SK-N-SH treated with all-trans-retinoic acid at 6 μM for 48 hours (cell line): Measurements from ENCODE around the gene CTNS.

Source experiments
- ATAC-seq: fragments of 200-7000 bp; cut with Tn5 transposase; 3 replicates; pipeline ENCODE4 v1.9.1; 2020; ENCODE audit warnings: mild to moderate bottlenecking, moderate library complexity
- ARNTL ChIP-seq: fragments of 450-650 bp; formaldehyde crosslinking; IDR thresholded peaks from 2 replicates; pipeline ENCODE4 v1.5.0; 2020; ENCODE audit warnings: low read depth, mild to moderate bottlenecking, moderate library complexity, borderline replicate concordance
- BACH2 ChIP-seq: fragments of 250-450 bp; sonication (Bioruptor Pico); IDR thresholded peaks from 2 replicates; pipeline ENCODE4 v1.9.0; 2021; ENCODE audit warnings: mild to moderate bottlenecking, borderline replicate concordance
- CSDC2 ChIP-seq: fragments of 250-450 bp; sonication (Bioruptor Pico); IDR thresholded peaks from 2 replicates; pipeline ENCODE4 v1.5.0; 2020; ENCODE audit warnings: mild to moderate bottlenecking, moderate library complexity
- ESRRG ChIP-seq: fragments of 250-450 bp; sonication (Bioruptor Pico); IDR thresholded peaks from 2 replicates; pipeline ENCODE4 v1.6.1; 2021; ENCODE audit warnings: mild to moderate bottlenecking
- GLIS3 ChIP-seq: fragments of 250-450 bp; sonication (Bioruptor Pico); IDR thresholded peaks from 2 replicates; pipeline ENCODE4 v1.5.0; 2020; ENCODE audit warnings: mild to moderate bottlenecking, moderate library complexity
- ISL1 ChIP-seq: fragments of 250-450 bp; sonication (Bioruptor Pico); IDR thresholded peaks from 2 replicates; pipeline ENCODE4 v2.1.2; 2022; ENCODE audit warnings: mild to moderate bottlenecking, moderate library complexity
- OSR1 ChIP-seq: fragments of 250-450 bp; sonication (Bioruptor Pico); IDR thresholded peaks from 2 replicates; pipeline ENCODE4 v1.8.0; 2022; ENCODE audit warnings: moderate library complexity, mild to moderate bottlenecking, inconsistent platforms
- PPARA ChIP-seq: fragments of 250-450 bp; sonication (Bioruptor Pico); IDR thresholded peaks from 2 replicates; pipeline ENCODE4 v1.5.0; 2020; ENCODE audit warnings: mild to moderate bottlenecking, borderline replicate concordance
- RARB ChIP-seq: fragments of 250-450 bp; sonication (Bioruptor Pico); IDR thresholded peaks from 2 replicates; pipeline ENCODE4 v1.8.0; 2021; ENCODE audit warnings: mild to moderate bottlenecking, moderate library complexity
- SNAI2 ChIP-seq: fragments of 250-450 bp; sonication (Bioruptor Pico); IDR thresholded peaks from 2 replicates; pipeline ENCODE4 v1.5.0; 2020; ENCODE audit warnings: mild to moderate bottlenecking, moderate library complexity
- TCF4 ChIP-seq: fragments of 250-450 bp; sonication (Bioruptor Pico); IDR thresholded peaks from 2 replicates; pipeline ENCODE4 v1.8.0; 2021; ENCODE audit warnings: mild to moderate bottlenecking, moderate library complexity, borderline replicate concordance
- TOX ChIP-seq: fragments of 250-450 bp; sonication (Bioruptor Pico); IDR thresholded peaks from 2 replicates; pipeline ENCODE4 v1.8.0; 2021; ENCODE audit warnings: mild to moderate bottlenecking, moderate library complexity, borderline replicate concordance
- ZC3H10 ChIP-seq: fragments of 250-450 bp; sonication (Bioruptor Pico); IDR thresholded peaks from 2 replicates; pipeline ENCODE4 v1.5.1; 2021; ENCODE audit warnings: mild to moderate bottlenecking, moderate library complexity
- ZFP3 ChIP-seq: fragments of 250-450 bp; sonication (Bioruptor Pico); IDR thresholded peaks from 2 replicates; pipeline ENCODE4 v1.5.0; 2020; ENCODE audit warnings: mild to moderate bottlenecking, moderate library complexity
- ZFP30 ChIP-seq: fragments of 450-650 bp; formaldehyde crosslinking; IDR thresholded peaks from 2 replicates; pipeline ENCODE4 v1.5.0; 2022; ENCODE audit warnings: mild to moderate bottlenecking, moderate library complexity
- ZNF565 ChIP-seq: fragments of 450-650 bp; formaldehyde crosslinking; conservative IDR thresholded peaks from 2 replicates; pipeline ENCODE4 v1.5.0; 2020; ENCODE audit warnings: low read depth, mild to moderate bottlenecking, moderate library complexity
- ZNF70 ChIP-seq: fragments of 450-650 bp; formaldehyde crosslinking; IDR thresholded peaks from 2 replicates; pipeline ENCODE4 v1.5.0; 2020; ENCODE audit warnings: mild to moderate bottlenecking, moderate library complexity
- ZNF8 ChIP-seq: fragments of 450-650 bp; formaldehyde crosslinking; IDR thresholded peaks from 2 replicates; pipeline ENCODE4 v1.5.0; 2020; ENCODE audit warnings: mild to moderate bottlenecking, moderate library complexity
- TF ChIP-seq, protein P1 (sequence below): fragments of 250-450 bp; sonication (Bioruptor Pico); IDR thresholded peaks from 2 replicates; pipeline ENCODE4 v1.5.1; 2021; ENCODE audit warnings: mild to moderate bottlenecking, moderate library complexity
- TF ChIP-seq, protein P2 (sequence below): fragments of 250-450 bp; sonication (Bioruptor Pico); IDR thresholded peaks from 2 replicates; pipeline ENCODE4 v1.5.1; 2020; ENCODE audit warnings: low read depth, mild to moderate bottlenecking, moderate library complexity
- TF ChIP-seq, protein P3 (sequence below): fragments of 250-450 bp; sonication (Bioruptor Pico); IDR thresholded peaks from 2 replicates; pipeline ENCODE4 v1.5.0; 2020; ENCODE audit warnings: mild to moderate bottlenecking, moderate library complexity
- TF ChIP-seq, protein P4 (sequence below): fragments of 250-450 bp; sonication (Bioruptor Pico); IDR thresholded peaks from 2 replicates; pipeline ENCODE4 v1.8.0; 2021; ENCODE audit warnings: low read depth, mild to moderate bottlenecking, moderate library complexity, borderline replicate concordance

CTNS gene

DNA sequence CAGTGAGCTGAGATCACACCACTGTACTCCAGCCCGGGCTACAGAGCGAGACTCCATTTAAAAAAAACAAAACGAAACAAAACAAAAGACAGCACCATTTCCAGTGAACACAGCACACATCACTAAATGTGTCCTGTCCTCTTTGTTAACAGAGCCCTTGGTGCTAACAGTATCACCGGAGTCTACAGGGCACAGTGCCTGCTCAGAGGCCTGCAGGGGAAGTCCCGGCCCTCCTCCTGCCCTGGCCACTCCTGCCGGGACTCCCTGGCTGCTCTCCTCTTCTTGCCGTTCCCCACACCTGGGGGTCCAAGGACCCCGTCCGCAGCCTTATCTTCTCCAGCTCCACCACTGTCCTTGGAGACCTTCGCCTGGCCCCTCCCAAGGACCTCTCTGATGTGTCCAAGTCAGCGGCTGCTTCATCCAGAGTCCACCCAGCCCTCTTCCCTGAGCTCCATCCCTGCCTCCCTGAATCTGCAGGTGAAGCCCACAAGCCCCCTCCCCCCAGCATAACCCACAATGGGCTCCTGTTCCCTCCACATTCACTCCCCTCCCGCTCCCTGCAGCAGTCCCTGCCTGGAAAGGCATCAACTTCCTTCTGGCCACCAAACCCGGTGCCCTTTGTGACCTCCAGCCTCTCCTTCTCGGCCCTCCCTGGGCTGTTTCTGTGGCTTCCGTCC is 35.9 kb upstream of the CTNS start:
- no peak for ATAC-seq
- TF ChIP-seq ZNF565 (CRISPR knock-in tag), result no peak
- no peak for TF ChIP-seq ZFP3 (CRISPR knock-in tag)
- TF ChIP-seq ZC3H10 (CRISPR knock-in tag), result no peak
- no peak for TF ChIP-seq TOX (CRISPR knock-in tag)
- TF ChIP-seq, protein P1, sequence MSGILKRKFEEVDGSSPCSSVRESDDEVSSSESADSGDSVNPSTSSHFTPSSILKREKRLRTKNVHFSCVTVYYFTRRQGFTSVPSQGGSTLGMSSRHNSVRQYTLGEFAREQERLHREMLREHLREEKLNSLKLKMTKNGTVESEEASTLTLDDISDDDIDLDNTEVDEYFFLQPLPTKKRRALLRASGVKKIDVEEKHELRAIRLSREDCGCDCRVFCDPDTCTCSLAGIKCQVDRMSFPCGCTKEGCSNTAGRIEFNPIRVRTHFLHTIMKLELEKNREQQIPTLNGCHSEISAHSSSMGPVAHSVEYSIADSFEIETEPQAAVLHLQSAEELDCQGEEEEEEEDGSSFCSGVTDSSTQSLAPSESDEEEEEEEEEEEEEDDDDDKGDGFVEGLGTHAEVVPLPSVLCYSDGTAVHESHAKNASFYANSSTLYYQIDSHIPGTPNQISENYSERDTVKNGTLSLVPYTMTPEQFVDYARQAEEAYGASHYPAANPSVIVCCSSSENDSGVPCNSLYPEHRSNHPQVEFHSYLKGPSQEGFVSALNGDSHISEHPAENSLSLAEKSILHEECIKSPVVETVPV (CRISPR knock-in tag), result no peak
- TF ChIP-seq ESRRG (CRISPR knock-in tag), result no peak
- no peak for TF ChIP-seq RARB
- TF ChIP-seq, protein P2, sequence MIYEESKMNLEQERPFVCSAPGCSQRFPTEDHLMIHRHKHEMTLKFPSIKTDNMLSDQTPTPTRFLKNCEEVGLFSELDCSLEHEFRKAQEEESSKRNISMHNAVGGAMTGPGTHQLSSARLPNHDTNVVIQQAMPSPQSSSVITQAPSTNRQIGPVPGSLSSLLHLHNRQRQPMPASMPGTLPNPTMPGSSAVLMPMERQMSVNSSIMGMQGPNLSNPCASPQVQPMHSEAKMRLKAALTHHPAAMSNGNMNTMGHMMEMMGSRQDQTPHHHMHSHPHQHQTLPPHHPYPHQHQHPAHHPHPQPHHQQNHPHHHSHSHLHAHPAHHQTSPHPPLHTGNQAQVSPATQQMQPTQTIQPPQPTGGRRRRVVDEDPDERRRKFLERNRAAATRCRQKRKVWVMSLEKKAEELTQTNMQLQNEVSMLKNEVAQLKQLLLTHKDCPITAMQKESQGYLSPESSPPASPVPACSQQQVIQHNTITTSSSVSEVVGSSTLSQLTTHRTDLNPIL, result no peak
- no peak for TF ChIP-seq CSDC2 (CRISPR knock-in tag)
- no peak for TF ChIP-seq TCF4 (CRISPR knock-in tag)
- TF ChIP-seq BACH2 (CRISPR knock-in tag), result no peak
- no peak for TF ChIP-seq OSR1 (CRISPR knock-in tag)
- TF ChIP-seq, protein P3, sequence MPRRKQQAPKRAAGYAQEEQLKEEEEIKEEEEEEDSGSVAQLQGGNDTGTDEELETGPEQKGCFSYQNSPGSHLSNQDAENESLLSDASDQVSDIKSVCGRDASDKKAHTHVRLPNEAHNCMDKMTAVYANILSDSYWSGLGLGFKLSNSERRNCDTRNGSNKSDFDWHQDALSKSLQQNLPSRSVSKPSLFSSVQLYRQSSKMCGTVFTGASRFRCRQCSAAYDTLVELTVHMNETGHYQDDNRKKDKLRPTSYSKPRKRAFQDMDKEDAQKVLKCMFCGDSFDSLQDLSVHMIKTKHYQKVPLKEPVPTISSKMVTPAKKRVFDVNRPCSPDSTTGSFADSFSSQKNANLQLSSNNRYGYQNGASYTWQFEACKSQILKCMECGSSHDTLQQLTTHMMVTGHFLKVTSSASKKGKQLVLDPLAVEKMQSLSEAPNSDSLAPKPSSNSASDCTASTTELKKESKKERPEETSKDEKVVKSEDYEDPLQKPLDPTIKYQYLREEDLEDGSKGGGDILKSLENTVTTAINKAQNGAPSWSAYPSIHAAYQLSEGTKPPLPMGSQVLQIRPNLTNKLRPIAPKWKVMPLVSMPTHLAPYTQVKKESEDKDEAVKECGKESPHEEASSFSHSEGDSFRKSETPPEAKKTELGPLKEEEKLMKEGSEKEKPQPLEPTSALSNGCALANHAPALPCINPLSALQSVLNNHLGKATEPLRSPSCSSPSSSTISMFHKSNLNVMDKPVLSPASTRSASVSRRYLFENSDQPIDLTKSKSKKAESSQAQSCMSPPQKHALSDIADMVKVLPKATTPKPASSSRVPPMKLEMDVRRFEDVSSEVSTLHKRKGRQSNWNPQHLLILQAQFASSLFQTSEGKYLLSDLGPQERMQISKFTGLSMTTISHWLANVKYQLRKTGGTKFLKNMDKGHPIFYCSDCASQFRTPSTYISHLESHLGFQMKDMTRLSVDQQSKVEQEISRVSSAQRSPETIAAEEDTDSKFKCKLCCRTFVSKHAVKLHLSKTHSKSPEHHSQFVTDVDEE (CRISPR knock-in tag), result no peak
- no peak for TF ChIP-seq ZNF8

DNA sequence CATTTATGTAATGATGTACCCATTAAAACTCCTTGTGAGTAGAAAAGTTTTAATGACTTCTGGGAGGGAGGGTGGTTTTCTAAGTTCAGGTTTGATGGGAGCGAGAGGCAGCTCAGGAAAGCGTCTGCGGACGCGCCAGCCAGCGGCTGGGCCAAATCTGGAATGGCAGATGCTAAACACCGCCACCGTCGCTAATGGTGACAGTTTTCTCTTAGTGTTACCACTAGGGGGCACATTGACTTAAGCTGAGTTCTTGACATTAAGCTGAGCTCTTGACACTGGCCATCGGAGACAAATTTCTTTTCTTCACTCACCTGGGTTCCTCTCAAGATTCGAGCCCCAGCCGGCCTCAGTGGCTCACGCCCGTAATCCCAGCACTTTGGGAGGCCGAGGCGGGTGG is 34.1 kb upstream of the CTNS start:
- no peak for ATAC-seq
- TF ChIP-seq CSDC2 (CRISPR knock-in tag), result no peak
- no peak for TF ChIP-seq ZC3H10 (CRISPR knock-in tag)
- TF ChIP-seq, protein P3 (CRISPR knock-in tag), result no peak
- no peak for TF ChIP-seq TOX (CRISPR knock-in tag)
- no peak for TF ChIP-seq PPARA
- TF ChIP-seq ISL1 (CRISPR knock-in tag), result no peak
- TF ChIP-seq ARNTL (CRISPR knock-in tag), result no peak

DNA sequence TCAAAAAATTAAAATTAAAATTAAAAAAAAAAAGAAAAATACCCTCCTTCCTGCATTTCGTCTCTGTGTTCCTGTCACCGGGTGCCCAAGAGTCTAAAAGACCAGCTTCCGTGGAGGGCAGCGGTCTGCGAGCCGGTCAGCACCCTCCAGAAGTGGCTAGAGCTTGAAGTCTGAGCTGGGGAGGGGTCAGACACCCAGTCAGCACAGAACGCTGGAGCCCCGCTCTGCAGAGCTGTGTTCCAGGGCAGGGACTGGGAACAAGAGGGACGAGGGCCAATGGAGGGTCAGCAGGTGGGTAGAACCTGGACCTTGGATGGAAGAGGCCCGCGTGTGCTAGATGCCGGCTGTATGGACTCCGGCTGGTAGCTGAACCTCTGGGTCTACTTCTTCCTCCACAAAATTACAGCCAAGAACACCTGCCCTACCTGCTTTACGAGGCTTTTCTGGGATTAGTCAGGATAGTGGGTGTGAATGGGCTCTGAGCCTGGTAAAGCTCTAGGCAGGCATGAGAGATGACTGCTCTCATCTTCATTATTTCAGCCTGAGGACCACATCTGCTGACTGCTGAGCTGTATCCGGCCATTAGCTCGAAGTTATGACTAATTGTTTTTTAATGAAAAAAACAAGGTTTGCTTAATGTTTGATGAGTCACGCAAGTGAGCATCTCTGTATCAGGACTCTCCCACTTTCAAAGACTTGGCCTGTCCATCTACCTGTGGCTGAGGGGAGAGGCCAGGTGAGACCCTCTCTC is 33.3 kb upstream of the CTNS start:
- TF ChIP-seq, protein P1 (CRISPR knock-in tag), result no peak
- TF ChIP-seq BACH2 (CRISPR knock-in tag), result no peak
- TF ChIP-seq SNAI2, result no peak
- TF ChIP-seq, protein P2, result no peak
- no peak for TF ChIP-seq TOX (CRISPR knock-in tag)
- TF ChIP-seq, protein P4, sequence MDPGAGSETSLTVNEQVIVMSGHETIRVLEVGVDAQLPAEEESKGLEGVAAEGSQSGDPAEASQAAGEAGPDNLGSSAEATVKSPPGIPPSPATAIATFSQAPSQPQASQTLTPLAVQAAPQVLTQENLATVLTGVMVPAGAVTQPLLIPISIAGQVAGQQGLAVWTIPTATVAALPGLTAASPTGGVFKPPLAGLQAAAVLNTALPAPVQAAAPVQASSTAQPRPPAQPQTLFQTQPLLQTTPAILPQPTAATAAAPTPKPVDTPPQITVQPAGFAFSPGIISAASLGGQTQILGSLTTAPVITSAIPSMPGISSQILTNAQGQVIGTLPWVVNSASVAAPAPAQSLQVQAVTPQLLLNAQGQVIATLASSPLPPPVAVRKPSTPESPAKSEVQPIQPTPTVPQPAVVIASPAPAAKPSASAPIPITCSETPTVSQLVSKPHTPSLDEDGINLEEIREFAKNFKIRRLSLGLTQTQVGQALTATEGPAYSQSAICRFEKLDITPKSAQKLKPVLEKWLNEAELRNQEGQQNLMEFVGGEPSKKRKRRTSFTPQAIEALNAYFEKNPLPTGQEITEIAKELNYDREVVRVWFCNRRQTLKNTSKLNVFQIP (CRISPR knock-in tag), result no peak
- no peak for TF ChIP-seq ZNF70 (CRISPR knock-in tag)
- TF ChIP-seq ARNTL (CRISPR knock-in tag), result no peak
- TF ChIP-seq ZFP30 (CRISPR knock-in tag), result no peak
- TF ChIP-seq GLIS3 (CRISPR knock-in tag), result no peak
- ATAC-seq, result peak; percentile 80
